Uterus (tissue), 2 donors: ENCODE measurements around the gene SCYGR3.

ENCODE experiments used
- CTCF ChIP-seq, 4 experiments: fragments of 200-600 bp in 2 of 4; fragments of 450-650 bp in 2 of 4; sonication (generic) in 2 of 4; IDR thresholded peaks; one replicate each; pipeline ENCODE4 v1.5.1; 2016 to 2019; ENCODE audit warnings: antibody characterized with exemption in 4 of 4, mild to moderate bottlenecking in 2 of 4, moderate library complexity in 1 of 4
- POLR2A ChIP-seq, 2 donors: fragments of 450-650 bp; IDR thresholded peaks; one replicate each; pipeline ENCODE4 v1.6.1; 2016; ENCODE audit warnings: antibody characterized with exemption in 2 of 2, mild to moderate bottlenecking in 1 of 2, moderate library complexity in 1 of 2

GRCh38 chr2:227642656-227643055, 28.0 kb upstream of the SCYGR3 start:
- TF ChIP-seq POLR2A (IDR thresholded peaks at IDR 0.05): no peak
- no peak for TF ChIP-seq CTCF (IDR thresholded peaks at IDR 0.05)
